Gastroesophageal sphincter (tissue), 3 donors: ENCODE results near the gene USF1.

ENCODE experiments used
- CTCF ChIP-seq, 4 experiments: fragments of 200-600 bp in 2 of 4; fragments of 450-650 bp in 2 of 4; sonication (generic) in 1 of 4; IDR thresholded peaks; one replicate each; pipeline ENCODE4 v1.5.1; 2017 to 2019; ENCODE audit warnings: antibody characterized with exemption in 4 of 4, mild to moderate bottlenecking in 2 of 4, moderate library complexity in 2 of 4
- EP300 ChIP-seq: sonication (generic); formaldehyde crosslinking; IDR thresholded peaks from one replicate; pipeline ENCODE4 v1.6.1; 2017; ENCODE audit warnings: antibody characterized with exemption, mild to moderate bottlenecking
- POLR2AphosphoS5 ChIP-seq: sonication (generic); formaldehyde crosslinking; IDR thresholded peaks from one replicate; pipeline ENCODE4 v1.6.1; 2017; ENCODE audit warnings: antibody characterized with exemption

GRCh38 chr1:161048949-161049722, 3.4 kb upstream of the USF1 start:
- TF ChIP-seq EP300, result no peak
- no peak for TF ChIP-seq CTCF (IDR thresholded peaks at IDR 0.05)
- no peak for TF ChIP-seq POLR2AphosphoS5
